Neural crest cell (in vitro differentiated cells): ENCODE results near the gene TSPAN18. TPM values are rescaled to one million over a fixed set of nuclear protein-coding genes. Genes with fewer than 3 reads are reported as not detected.

Experiments used
- DNase-seq: peaks from one replicate; pipeline ENCODE4 v3.0.0; 2021; ENCODE audit warnings: low read depth, mixed read lengths, low spot score
- H3K27ac Mint-ChIP-seq: one replicate; pipeline ENCODE4 v1.8.0; 2021; ENCODE audit warnings: mild to moderate bottlenecking, mixed read lengths; ENCODE audit not compliant: unreplicated experiment
- H3K27me3 Mint-ChIP-seq: 2 replicates; pipeline ENCODE4 v1.8.0; 2021; ENCODE audit warnings: low read depth, mild to moderate bottlenecking, mixed read lengths
- H3K36me3 Mint-ChIP-seq: 2 replicates; pipeline ENCODE4 v1.8.0; 2021; ENCODE audit warnings: low read depth, mild to moderate bottlenecking, mixed read lengths
- H3K4me1 Mint-ChIP-seq: 2 replicates; pipeline ENCODE4 v1.8.0; 2021; ENCODE audit warnings: mixed read lengths
- H3K4me3 Mint-ChIP-seq: one replicate; pipeline ENCODE4 v1.8.0; 2021; ENCODE audit warnings: mild to moderate bottlenecking, mixed read lengths
- H3K9me3 Mint-ChIP-seq: 2 replicates; pipeline ENCODE4 v1.8.0; 2021; ENCODE audit warnings: mixed read lengths
- CTCF ChIP-seq: fragments of 200-600 bp; sonication (generic); conservative IDR thresholded peaks from 2 replicates; pipeline ENCODE4 v1.5.0; 2021; ENCODE audit warnings: antibody characterized with exemption, mild to moderate bottlenecking
- total RNA-seq: library from RNA; stranded (reverse); gene quantifications from 2 replicates; pipeline ENCODE4 v1.2.1, GENCODE V29; 2021

Gene TSPAN18
- total RNA-seq, 1 donor from 2014 or later = 125 TPM

- Mint-ChIP-seq H3K4me1 (peaks cover 58% of the 10 kb centered on the region), H3K27ac (peak overlapping the region; percentile 51), H3K9me3 (no peaks in the 10 kb centered on the region), H3K27me3 (no peaks in the 10 kb centered on the region), H3K4me3 (peak overlapping the region; percentile 27), H3K36me3 (peaks cover 8% of the 10 kb centered on the region)
- no peak for DNase-seq
- TF ChIP-seq CTCF = no peak
Measured at GRCh38 chr11:44942029-44942955, 215.5 kb downstream of the TSPAN18 start.

GRCh38 chr11:44943118-44943517 is 216.4 kb downstream of the TSPAN18 start:
- no peak for DNase-seq
- no peak for TF ChIP-seq CTCF
- peak overlapping the region; percentile 27 for H3K4me3 Mint-ChIP-seq
- H3K9me3 Mint-ChIP-seq = no peaks in the 10 kb centered on the region
- H3K27me3 Mint-ChIP-seq = no peaks in the 10 kb centered on the region
- no peak overlapping the region for H3K27ac Mint-ChIP-seq
- peaks cover 66% of the 10 kb centered on the region for H3K4me1 Mint-ChIP-seq
- peaks cover 8% of the 10 kb centered on the region for H3K36me3 Mint-ChIP-seq

GRCh38 chr11:44943696-44944095 is 216.9 kb downstream of the TSPAN18 start:
- TF ChIP-seq CTCF = no peak
- no peak overlapping the region for H3K27ac Mint-ChIP-seq
- H3K27me3 Mint-ChIP-seq = no peaks in the 10 kb centered on the region
- no peak for DNase-seq
- H3K4me3 Mint-ChIP-seq = no peak overlapping the region
- H3K36me3 Mint-ChIP-seq = peaks cover 8% of the 10 kb centered on the region
- H3K9me3 Mint-ChIP-seq = no peaks in the 10 kb centered on the region
- peaks cover 72% of the 10 kb centered on the region for H3K4me1 Mint-ChIP-seq

- DNase-seq = no peak
- H3K4me3 Mint-ChIP-seq = peak overlapping the region; percentile 68
- peak overlapping the region; percentile 81 for H3K27ac Mint-ChIP-seq
Measured at GRCh38 chr11:44944181-44944852, 217.6 kb downstream of the TSPAN18 start.

GRCh38 chr11:44944853-44945235 is 218.1 kb downstream of the TSPAN18 start:
- Mint-ChIP-seq H3K9me3 (no peaks in the 10 kb centered on the region), H3K27ac (no peak overlapping the region), H3K4me1 (peaks cover 73% of the 10 kb centered on the region), H3K27me3 (no peaks in the 10 kb centered on the region), H3K36me3 (peaks cover 8% of the 10 kb centered on the region), H3K4me3 (peak overlapping the region; percentile 68)
- no peak for DNase-seq
- TF ChIP-seq CTCF = no peak

More at GRCh38 chr11:44944181-44944852, 217.6 kb downstream of the TSPAN18 start:
- no peaks in the 10 kb centered on the region for H3K9me3 Mint-ChIP-seq
- peaks cover 8% of the 10 kb centered on the region for H3K36me3 Mint-ChIP-seq
- peaks cover 78% of the 10 kb centered on the region for H3K4me1 Mint-ChIP-seq
- H3K27me3 Mint-ChIP-seq = no peaks in the 10 kb centered on the region
- TF ChIP-seq CTCF = no peak
